HG03558 (cell line): Measurements from ENCODE around the gene RUBCN.
"Not testable (repeated sequence)": the region's sequence is repeated elsewhere in the genome, so short reads cannot be mapped to it uniquely, and the experiment has no call there.

Experiments
- ATAC-seq: cut with Tn5 transposase; IDR thresholded peaks from one replicate; pipeline ENCODE4 v1.9.1; 2021; ENCODE audit warnings: moderate number of reproducible peaks; ENCODE audit not compliant: unreplicated experiment; ENCODE audit errors: extremely low read depth

The RUBCN gene

GRCh38 chr3:197626404-197627157 is 110.1 kb downstream of the RUBCN start:
- ATAC-seq: not testable (repeated sequence)

GRCh38 chr3:197621478-197621877 is 115.2 kb downstream of the RUBCN start:
- ATAC-seq: not testable (repeated sequence)
